HUES48 (cell line): ENCODE results near the gene SPPL2B.

Source experiments
- H3K27ac ChIP-seq: one replicate; pipeline ENCODE4 v1.7.0; 2013; ENCODE audit warnings: low read depth, low read length, inconsistent platforms
- H3K27me3 ChIP-seq: 2 replicates; pipeline ENCODE4 v1.6.1; 2013; ENCODE audit warnings: mild to moderate bottlenecking, low read length; ENCODE audit not compliant: control insufficient read depth, insufficient read depth
- H3K36me3 ChIP-seq: 2 replicates; pipeline ENCODE4 v1.6.1; 2013; ENCODE audit warnings: low read length; ENCODE audit not compliant: control insufficient read depth, insufficient read depth
- H3K4me1 ChIP-seq: 2 replicates; pipeline ENCODE4 v1.6.1; 2013; ENCODE audit warnings: mild to moderate bottlenecking, low read length; ENCODE audit not compliant: control insufficient read depth, insufficient read depth
- H3K4me3 ChIP-seq: 2 replicates; pipeline ENCODE4 v1.5.1; 2013; ENCODE audit warnings: mild to moderate bottlenecking, low read depth, low read length
- H3K9ac ChIP-seq: 2 replicates; pipeline ENCODE4 v1.6.1; 2013; ENCODE audit warnings: mild to moderate bottlenecking, low read depth, low read length, moderate library complexity
- H3K9me3 ChIP-seq: 2 replicates; pipeline ENCODE4 v1.6.1; 2013; ENCODE audit warnings: low read length; ENCODE audit not compliant: control insufficient read depth, insufficient read depth

SPPL2B gene

DNA sequence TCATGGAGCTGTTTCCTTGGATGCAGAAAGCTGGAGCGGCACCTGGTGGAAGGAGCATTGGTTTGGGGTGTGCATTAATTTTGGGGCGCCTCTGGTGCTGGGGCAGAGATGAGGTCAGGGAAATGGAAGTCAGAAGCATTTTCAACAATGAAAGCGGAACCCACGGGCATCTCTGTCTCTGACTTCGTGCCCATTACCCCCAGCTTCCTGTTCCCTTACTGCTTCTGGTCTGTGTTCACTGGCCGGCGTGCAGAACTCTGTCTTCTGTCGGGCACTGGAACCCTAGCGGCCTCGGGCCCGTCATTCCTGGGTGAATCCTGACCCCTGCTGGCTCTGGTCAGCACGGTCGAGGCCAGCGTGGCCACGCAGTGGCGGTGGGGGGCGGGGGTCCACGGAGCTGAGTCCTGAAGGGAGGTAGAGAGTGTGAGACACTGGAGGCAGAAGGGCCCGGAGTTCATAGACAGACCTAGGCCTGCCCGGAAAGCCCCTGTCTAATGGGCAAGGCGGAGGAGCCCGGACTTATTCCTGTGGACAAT lies 12.6 kb upstream of the SPPL2B start:
- H3K36me3 ChIP-seq, result no peaks in the 10 kb centered on the region
- 0 out of 2 replicates have a peak, but pooled peaks cover 6% of the 10 kb centered on the region for H3K4me1 ChIP-seq
- no peak overlapping the region for H3K4me3 ChIP-seq
- no peak overlapping the region for H3K27ac ChIP-seq
- H3K9ac ChIP-seq, result no peak overlapping the region
- H3K27me3 ChIP-seq, result no peaks in the 10 kb centered on the region
- H3K9me3 ChIP-seq, result no peaks in the 10 kb centered on the region

DNA sequence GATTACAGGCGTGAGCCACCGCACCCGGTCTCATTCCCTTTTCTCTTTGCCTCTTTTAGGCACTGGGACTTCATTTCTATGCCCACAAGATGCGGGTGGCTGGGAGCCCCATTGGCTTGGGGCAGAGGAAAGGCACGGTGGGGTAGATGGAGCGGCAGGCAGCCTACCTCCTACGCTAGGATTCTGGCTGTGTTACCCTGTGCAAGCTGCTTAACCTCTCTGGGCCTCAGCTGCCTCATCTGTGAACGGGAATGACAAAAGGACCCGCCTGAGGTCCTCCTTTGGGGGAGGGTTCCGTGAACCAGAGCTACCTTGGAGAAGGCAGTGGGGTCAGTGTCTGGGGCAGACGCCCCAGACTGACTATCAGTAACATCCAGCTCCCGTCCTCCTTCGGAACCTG lies 11.2 kb upstream of the SPPL2B start:
- no peak overlapping the region for H3K27ac ChIP-seq
- H3K36me3 ChIP-seq, result 0 out of 2 replicates have a peak, but pooled peaks cover 6% of the 10 kb centered on the region
- H3K4me1 ChIP-seq, result 0 out of 2 replicates have a peak, but pooled peaks cover 6% of the 10 kb centered on the region
- H3K4me3 ChIP-seq, result no peak overlapping the region
- no peaks in the 10 kb centered on the region for H3K9me3 ChIP-seq
- no peak overlapping the region for H3K9ac ChIP-seq
- H3K27me3 ChIP-seq, result no peaks in the 10 kb centered on the region

DNA sequence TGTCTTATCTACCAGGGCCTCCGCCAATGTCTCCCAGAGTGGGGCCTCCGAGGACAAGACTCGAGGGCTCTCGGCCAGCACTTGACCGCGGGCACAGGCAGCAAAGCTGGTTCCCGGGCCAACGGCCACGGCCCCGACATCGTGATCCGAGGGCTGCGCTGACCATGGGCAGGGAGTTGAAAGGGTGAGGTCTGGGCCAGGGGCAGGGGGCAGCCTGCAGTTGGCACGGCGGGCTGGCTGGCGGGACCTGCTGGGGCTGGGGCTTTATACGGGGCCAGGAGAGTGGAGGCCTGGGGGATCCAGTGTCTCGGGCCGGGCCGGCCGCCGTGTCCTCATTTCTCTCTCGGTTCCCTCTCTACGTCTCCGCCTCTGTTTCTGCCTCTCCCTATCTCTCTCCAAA lies 10.7 kb upstream of the SPPL2B start:
- Histone ChIP-seq H3K27ac (no peak overlapping the region), H3K4me3 (no peak overlapping the region), H3K9me3 (no peaks in the 10 kb centered on the region), H3K9ac (no peak overlapping the region), H3K36me3 (0 out of 2 replicates have a peak, but pooled peaks cover 10% of the 10 kb centered on the region), H3K27me3 (no peaks in the 10 kb centered on the region), H3K4me1 (0 out of 2 replicates have a peak, but pooled peaks cover 6% of the 10 kb centered on the region)

DNA sequence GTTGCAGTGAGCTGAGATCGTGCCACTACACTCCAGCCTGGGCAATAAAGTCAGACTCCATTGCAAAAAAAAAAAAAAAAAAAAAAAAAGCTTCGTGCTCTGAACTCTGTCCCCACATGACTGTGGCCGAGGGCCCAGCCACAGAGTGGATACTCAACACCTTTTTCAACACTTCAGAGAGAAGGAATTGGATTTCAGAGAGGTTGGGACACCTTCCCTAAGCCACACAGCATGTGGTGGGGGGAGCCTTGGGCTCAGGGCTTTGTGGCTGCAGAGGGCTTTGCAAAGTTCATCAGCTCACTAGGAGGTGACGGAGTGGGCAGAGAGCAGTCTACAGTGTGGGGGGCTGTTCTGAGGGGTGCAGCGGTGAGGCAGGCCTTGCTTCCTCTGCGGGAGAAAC lies 9.6 kb upstream of the SPPL2B start:
- Histone ChIP-seq H3K4me1 (0 out of 2 replicates have a peak, but pooled peaks cover 6% of the 10 kb centered on the region), H3K9me3 (no peaks in the 10 kb centered on the region), H3K27ac (no peak overlapping the region), H3K9ac (no peak overlapping the region), H3K4me3 (no peak overlapping the region), H3K27me3 (no peaks in the 10 kb centered on the region), H3K36me3 (0 out of 2 replicates have a peak, but pooled peaks cover 12% of the 10 kb centered on the region)

DNA sequence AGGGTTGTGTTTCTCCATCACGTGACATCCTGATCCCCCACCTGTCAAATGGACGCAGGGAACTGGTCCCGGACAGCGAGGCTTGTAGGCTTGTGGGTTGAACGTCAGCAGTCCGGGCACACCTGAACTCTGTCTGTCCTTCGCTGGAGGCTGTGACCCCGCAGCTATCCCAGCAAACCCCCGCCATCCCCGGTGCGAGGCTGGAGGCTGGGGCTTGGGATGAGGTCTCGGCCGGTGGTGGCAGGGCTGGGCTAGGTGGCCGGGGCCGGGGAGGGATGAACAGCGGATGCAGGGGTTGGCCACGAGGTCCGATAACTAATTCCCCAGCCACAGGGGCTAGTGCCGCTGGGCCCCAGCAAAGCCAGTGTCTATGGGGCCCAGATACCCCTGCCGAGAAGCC lies 8.9 kb upstream of the SPPL2B start:
- Histone ChIP-seq H3K4me1 (0 out of 2 replicates have a peak, but pooled peaks cover 6% of the 10 kb centered on the region), H3K27me3 (no peaks in the 10 kb centered on the region), H3K9ac (no peak overlapping the region), H3K9me3 (no peaks in the 10 kb centered on the region), H3K36me3 (peaks cover 17% of the 10 kb centered on the region), H3K4me3 (no peak overlapping the region), H3K27ac (no peak overlapping the region)

DNA sequence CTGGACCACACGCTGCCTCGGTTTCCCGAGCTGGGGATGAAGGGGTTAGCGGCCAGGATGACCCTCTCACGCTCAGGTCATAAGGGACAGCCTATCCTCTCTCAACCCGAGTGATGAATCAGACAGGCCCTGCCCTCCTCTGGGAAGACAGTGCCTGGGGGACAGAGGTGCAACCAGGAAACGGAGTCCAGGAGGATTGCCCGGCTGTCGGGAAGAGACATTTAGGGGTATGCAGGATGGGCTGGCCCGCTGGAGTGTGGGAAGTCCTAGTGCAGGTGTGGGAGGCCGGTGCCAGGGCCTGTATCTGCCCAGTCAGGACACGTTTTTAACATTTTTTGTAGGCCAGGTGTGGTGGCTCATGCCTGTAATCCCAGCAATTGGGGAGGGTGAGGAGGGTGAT lies 8.4 kb upstream of the SPPL2B start:
- Histone ChIP-seq H3K9ac (no peak overlapping the region), H3K36me3 (peaks cover 22% of the 10 kb centered on the region), H3K27ac (no peak overlapping the region), H3K27me3 (no peaks in the 10 kb centered on the region), H3K4me1 (0 out of 2 replicates have a peak, but pooled peaks cover 6% of the 10 kb centered on the region), H3K4me3 (no peak overlapping the region), H3K9me3 (no peaks in the 10 kb centered on the region)

DNA sequence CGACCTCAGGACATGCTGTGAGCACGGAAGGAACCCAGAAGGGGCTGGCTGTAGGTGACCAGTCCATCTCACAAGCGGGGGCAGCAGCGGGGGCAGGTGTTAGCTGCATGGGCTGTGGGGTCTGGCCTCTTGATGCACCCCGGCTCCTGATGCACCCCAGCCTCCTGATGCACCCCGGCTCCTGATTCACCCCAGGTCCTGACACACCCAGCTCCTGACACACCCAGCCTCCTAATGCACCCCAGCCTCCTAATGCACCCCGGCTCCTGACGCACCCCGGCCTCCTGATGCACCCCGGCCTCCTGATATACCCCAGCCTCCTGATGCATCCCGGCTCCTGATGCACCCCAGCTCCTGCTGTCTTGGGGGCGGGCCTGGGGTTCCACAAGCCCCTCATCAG lies 7.5 kb upstream of the SPPL2B start:
- no peak overlapping the region for H3K27ac ChIP-seq
- no peaks in the 10 kb centered on the region for H3K27me3 ChIP-seq
- H3K36me3 ChIP-seq, result peaks cover 30% of the 10 kb centered on the region
- 0 out of 2 replicates have a peak, but pooled peaks cover 6% of the 10 kb centered on the region for H3K4me1 ChIP-seq
- H3K9ac ChIP-seq, result no peak overlapping the region
- no peak overlapping the region for H3K4me3 ChIP-seq
- no peaks in the 10 kb centered on the region for H3K9me3 ChIP-seq

DNA sequence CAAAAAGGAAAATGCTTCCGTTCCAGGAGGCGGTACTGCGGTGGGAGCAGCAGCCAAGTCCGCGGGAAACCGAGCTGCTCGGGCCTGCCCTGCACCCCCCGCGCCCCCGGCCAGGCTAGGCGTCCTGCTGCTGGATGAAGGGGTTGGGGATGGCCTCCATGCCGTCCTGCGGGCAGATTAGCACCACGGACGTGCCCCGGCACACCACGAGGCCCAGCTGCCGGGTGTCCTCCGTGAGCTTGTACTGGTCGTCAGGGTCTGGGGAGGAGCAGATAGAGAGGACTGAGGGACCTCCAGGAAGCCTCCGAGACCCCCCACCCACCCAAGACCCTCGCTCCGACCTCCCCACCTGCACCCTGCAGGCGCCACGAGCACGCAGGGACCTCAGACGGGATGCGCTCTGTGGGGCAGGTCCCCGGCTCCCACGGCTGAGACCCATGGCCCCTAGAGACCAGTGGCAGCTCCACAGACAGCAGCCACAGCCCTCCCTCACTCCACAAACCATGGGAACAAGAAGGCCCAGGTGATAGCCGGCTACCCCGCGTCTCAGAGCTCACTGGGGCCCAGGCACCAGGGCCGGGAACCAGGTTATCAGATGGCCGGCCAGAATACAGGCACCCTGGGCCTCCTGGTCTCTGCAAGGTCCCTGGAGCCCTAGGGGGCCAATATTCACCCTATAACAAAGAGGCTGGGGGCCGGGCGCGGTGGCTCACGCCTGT lies 6.8 kb upstream of the SPPL2B start:
- peaks cover 32% of the 10 kb centered on the region for H3K36me3 ChIP-seq

DNA sequence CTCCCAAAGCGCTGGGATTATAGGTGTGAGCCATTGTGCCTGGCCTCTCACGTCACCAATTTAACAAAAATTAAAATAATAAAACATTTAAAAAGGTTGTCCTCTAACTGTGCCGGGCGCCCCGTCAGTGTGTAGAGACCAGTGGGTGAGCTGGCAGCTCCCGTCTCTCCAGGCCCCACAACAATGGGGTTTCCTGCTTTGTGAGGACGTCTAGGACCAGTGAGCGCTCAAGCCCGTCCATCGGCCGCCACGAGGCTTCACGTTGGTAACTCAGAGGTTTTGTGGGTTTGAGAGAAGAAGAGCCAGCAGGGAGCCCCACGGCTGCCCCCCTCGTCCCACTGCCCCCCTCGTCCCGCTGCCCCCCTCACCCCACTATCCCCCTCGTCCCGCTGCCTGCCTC lies 4.8 kb upstream of the SPPL2B start:
- peaks cover 7% of the 10 kb centered on the region for H3K4me1 ChIP-seq

More for the DNA sequence above, 6.8 kb upstream of the SPPL2B start:
- H3K9ac ChIP-seq, result no peak overlapping the region
- H3K9me3 ChIP-seq, result no peaks in the 10 kb centered on the region
- H3K27ac ChIP-seq, result no peak overlapping the region
- no peaks in the 10 kb centered on the region for H3K27me3 ChIP-seq
- H3K4me3 ChIP-seq, result no peak overlapping the region
- H3K4me1 ChIP-seq, result no peaks in the 10 kb centered on the region

DNA sequence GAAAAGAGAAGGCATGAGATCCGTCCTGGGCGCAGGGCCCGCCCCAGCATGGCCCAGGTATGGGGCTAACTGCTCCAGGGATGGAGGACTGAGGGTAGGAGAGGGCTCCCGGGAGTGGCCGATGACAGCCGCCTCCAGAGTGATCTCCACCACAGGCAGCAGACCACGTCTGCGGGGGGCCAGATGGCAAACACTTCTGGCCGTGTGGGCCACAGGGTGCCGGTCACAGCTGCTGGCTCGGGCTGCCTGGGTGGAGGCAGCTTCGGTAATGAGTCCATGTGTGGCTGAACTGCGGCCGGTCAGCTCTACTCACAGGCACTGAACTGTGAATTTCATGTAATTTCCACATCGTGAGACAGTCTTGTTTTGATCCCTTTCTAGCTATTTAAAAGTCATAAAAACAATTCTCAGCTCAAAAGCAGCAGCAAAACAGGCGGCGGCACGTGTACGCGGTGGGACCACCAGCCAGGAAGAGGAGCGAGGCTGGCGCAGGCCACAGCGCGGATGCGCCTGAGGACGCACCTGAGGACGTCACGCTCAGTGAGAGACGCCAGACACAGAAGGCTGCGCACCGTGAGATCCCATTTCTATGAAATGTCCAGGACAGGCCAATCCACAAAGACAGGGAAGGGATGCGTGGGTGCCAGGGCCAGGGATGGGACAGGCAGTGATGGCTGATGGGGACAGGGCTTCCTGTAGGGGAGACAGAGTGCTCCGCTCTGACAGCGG lies 4.1 kb upstream of the SPPL2B start:
- no peak overlapping the region for H3K9ac ChIP-seq
- no peak overlapping the region for H3K27ac ChIP-seq
- no peaks in the 10 kb centered on the region for H3K9me3 ChIP-seq
- H3K4me3 ChIP-seq, result no peak overlapping the region
- H3K4me1 ChIP-seq, result peaks cover 10% of the 10 kb centered on the region
- H3K27me3 ChIP-seq, result no peaks in the 10 kb centered on the region
- peaks cover 32% of the 10 kb centered on the region for H3K36me3 ChIP-seq

More for the DNA sequence above, 4.8 kb upstream of the SPPL2B start:
- Histone ChIP-seq H3K36me3 (peaks cover 32% of the 10 kb centered on the region), H3K9ac (no peak overlapping the region), H3K27me3 (no peaks in the 10 kb centered on the region), H3K9me3 (no peaks in the 10 kb centered on the region), H3K4me3 (no peak overlapping the region), H3K27ac (no peak overlapping the region)
